Astrocyte (in vitro differentiated cells and primary cell): ENCODE data around the gene TENM4. TPM values are rescaled to one million over a fixed set of nuclear protein-coding genes. Genes with fewer than 3 reads are reported as not detected.

Experiments used
- DNase-seq: peaks from one replicate; pipeline ENCODE4 v3.0.0-alpha.2; 2010; ENCODE audit warnings: low read depth
- FAIRE-seq: peaks from 2 replicates; lab custom pipeline; 2011; peaks lifted over from hg19 to GRCh38; lab: Jason Lieb, UNC
- H2AFZ ChIP-seq: 2 replicates; pipeline ENCODE4 v1.6.0; 2012; ENCODE audit warnings: low read depth, low read length, inconsistent platforms
- H3K27ac ChIP-seq: 2 replicates; pipeline ENCODE4 v1.5.1; 2011; ENCODE audit warnings: low read depth, low read length, inconsistent platforms
- H3K27me3 ChIP-seq: 2 replicates; pipeline ENCODE4 v1.6.0; 2011; ENCODE audit warnings: low read length, inconsistent platforms; ENCODE audit not compliant: insufficient read depth
- H3K36me3 ChIP-seq: 2 replicates; pipeline ENCODE4 v1.5.1; 2011; ENCODE audit warnings: low read length, inconsistent platforms; ENCODE audit not compliant: insufficient read depth
- H3K4me1 ChIP-seq: 2 replicates; pipeline ENCODE4 v1.5.1; 2011; ENCODE audit warnings: low read length, inconsistent platforms; ENCODE audit not compliant: insufficient read depth
- H3K4me2 ChIP-seq: 2 replicates; pipeline ENCODE4 v1.6.0; 2012; ENCODE audit warnings: low read length, inconsistent platforms
- H3K4me3 ChIP-seq: 2 replicates; pipeline ENCODE4 v1.5.1; 2011; ENCODE audit warnings: low read depth, mild to moderate bottlenecking, low read length, inconsistent platforms; ENCODE audit not compliant: insufficient read depth
- H3K79me2 ChIP-seq: 2 replicates; pipeline ENCODE4 v1.6.0; 2012; ENCODE audit warnings: mild to moderate bottlenecking, low read length, inconsistent platforms; ENCODE audit not compliant: insufficient read depth
- H3K9ac ChIP-seq: 2 replicates; pipeline ENCODE4 v1.6.0; 2012; ENCODE audit warnings: mild to moderate bottlenecking, low read length, inconsistent platforms
- H3K9me3 ChIP-seq: 2 replicates; pipeline ENCODE4 v1.5.1; 2012; ENCODE audit warnings: low read depth, mild to moderate bottlenecking, low read length, inconsistent platforms; ENCODE audit not compliant: insufficient read depth
- H4K20me1 ChIP-seq: 2 replicates; pipeline ENCODE4 v1.6.0; 2012; ENCODE audit warnings: low read length, inconsistent platforms; ENCODE audit not compliant: insufficient read depth
- H3K27ac Mint-ChIP-seq: one replicate; pipeline ENCODE4 v1.8.0; 2021; ENCODE audit warnings: mild to moderate bottlenecking, mixed read lengths; ENCODE audit not compliant: unreplicated experiment
- H3K27me3 Mint-ChIP-seq: one replicate; pipeline ENCODE4 v1.8.0; 2021; ENCODE audit warnings: low read depth, mixed read lengths; ENCODE audit not compliant: unreplicated experiment
- H3K36me3 Mint-ChIP-seq: one replicate; pipeline ENCODE4 v1.8.0; 2021; ENCODE audit warnings: low read depth, mixed read lengths; ENCODE audit not compliant: unreplicated experiment
- H3K4me1 Mint-ChIP-seq: one replicate; pipeline ENCODE4 v1.8.0; 2021; ENCODE audit warnings: low read depth, mixed read lengths; ENCODE audit not compliant: unreplicated experiment
- H3K4me3 Mint-ChIP-seq: one replicate; pipeline ENCODE4 v1.8.0; 2021; ENCODE audit warnings: mild to moderate bottlenecking, moderate library complexity, mixed read lengths; ENCODE audit not compliant: unreplicated experiment
- H3K9me3 Mint-ChIP-seq: one replicate; pipeline ENCODE4 v1.8.0; 2021; ENCODE audit warnings: mild to moderate bottlenecking, mixed read lengths; ENCODE audit not compliant: unreplicated experiment
- CTCF ChIP-seq: IDR thresholded peaks from 2 replicates; pipeline ENCODE4 v1.5.1; 2011; ENCODE audit warnings: low read depth, mild to moderate bottlenecking, inconsistent platforms, low read length, moderate library complexity; ENCODE audit not compliant: insufficient read depth
- EZH2 ChIP-seq: IDR thresholded peaks from 2 replicates; pipeline ENCODE4 v1.6.1; 2012; ENCODE audit warnings: mild to moderate bottlenecking, low read length, inconsistent platforms; ENCODE audit not compliant: insufficient read depth
- total RNA-seq: library from RNA; stranded (reverse); gene quantifications from 2 replicates; pipeline ENCODE4 v1.2.1, GENCODE V29; 2021

Gene TENM4
- total RNA-seq, 1 donor from 2014 or later: 7.5 TPM

- Histone ChIP-seq H3K4me3 (no peak overlapping the region), H3K36me3 (no peaks in the 10 kb centered on the region), H2AFZ (no peak overlapping the region), H3K27ac (no peak overlapping the region), H3K79me2 (no peaks in the 10 kb centered on the region), H3K9me3 (no peaks in the 10 kb centered on the region), H3K27me3 (peaks cover 8% of the 10 kb centered on the region), H3K4me2 (no peak overlapping the region), H3K4me1 (no peaks in the 10 kb centered on the region), H3K9ac (no peak overlapping the region), H4K20me1 (no peaks in the 10 kb centered on the region)
- Mint-ChIP-seq H3K27me3 (peaks cover 24% of the 10 kb centered on the region), H3K4me3 (no peak overlapping the region), H3K9me3 (peaks cover 2% of the 10 kb centered on the region), H3K36me3 (no peaks in the 10 kb centered on the region), H3K4me1 (peaks cover 5% of the 10 kb centered on the region), H3K27ac (no peak overlapping the region)
- FAIRE-seq (no peak), DNase-seq (no peak)
- TF ChIP-seq CTCF (no peak), EZH2 (no peak)
These were observed 42.0 kb upstream of the TENM4 start for GRCh38 chr11:79482800-79483199.

- FAIRE-seq: no peak
- no peak for DNase-seq
- no peak overlapping the region for H2AFZ ChIP-seq
- no peak overlapping the region for H3K4me3 ChIP-seq
- no peak overlapping the region for H3K27ac ChIP-seq
- H4K20me1 ChIP-seq: no peaks in the 10 kb centered on the region
- H3K27me3 Mint-ChIP-seq: peaks cover 22% of the 10 kb centered on the region
- peaks cover 2% of the 10 kb centered on the region for H3K9me3 Mint-ChIP-seq
- no peaks in the 10 kb centered on the region for H3K36me3 ChIP-seq
- H3K79me2 ChIP-seq: no peaks in the 10 kb centered on the region
- H3K4me3 Mint-ChIP-seq: no peak overlapping the region
- H3K4me1 ChIP-seq: no peaks in the 10 kb centered on the region
- peaks cover 5% of the 10 kb centered on the region for H3K4me1 Mint-ChIP-seq
- TF ChIP-seq EZH2 (no peak), CTCF (no peak)
- H3K27me3 ChIP-seq: peaks cover 8% of the 10 kb centered on the region
- H3K9ac ChIP-seq: no peak overlapping the region
- H3K27ac Mint-ChIP-seq: no peak overlapping the region
- no peak overlapping the region for H3K4me2 ChIP-seq
- H3K9me3 ChIP-seq: no peaks in the 10 kb centered on the region
- H3K36me3 Mint-ChIP-seq: no peaks in the 10 kb centered on the region
These were observed 41.0 kb upstream of the TENM4 start for GRCh38 chr11:79481795-79482194.

- no peak for FAIRE-seq
These were observed 40.0 kb upstream of the TENM4 start for GRCh38 chr11:79480864-79481263.

More at GRCh38 chr11:79480864-79481263, 40.0 kb upstream of the TENM4 start:
- no peak overlapping the region for H3K27ac Mint-ChIP-seq
- no peak overlapping the region for H3K27ac ChIP-seq
- no peak overlapping the region for H3K4me3 ChIP-seq
- H3K27me3 Mint-ChIP-seq: peaks cover 14% of the 10 kb centered on the region
- H3K9me3 ChIP-seq: no peaks in the 10 kb centered on the region
- no peak for TF ChIP-seq CTCF
- H3K27me3 ChIP-seq: peaks cover 8% of the 10 kb centered on the region
- H3K4me1 ChIP-seq: no peaks in the 10 kb centered on the region
- H4K20me1 ChIP-seq: no peaks in the 10 kb centered on the region
- H3K36me3 ChIP-seq: no peaks in the 10 kb centered on the region
- H3K4me2 ChIP-seq: no peak overlapping the region
- H3K9ac ChIP-seq: no peak overlapping the region
- DNase-seq: no peak
- no peaks in the 10 kb centered on the region for H3K36me3 Mint-ChIP-seq
- no peaks in the 10 kb centered on the region for H3K4me1 Mint-ChIP-seq
- peaks cover 5% of the 10 kb centered on the region for H3K9me3 Mint-ChIP-seq
- H2AFZ ChIP-seq: no peak overlapping the region
- H3K4me3 Mint-ChIP-seq: no peak overlapping the region
- no peaks in the 10 kb centered on the region for H3K79me2 ChIP-seq
